Stimulated activated CD8-positive, alpha-beta memory T cell treated with anti-CD3 and anti-CD28 coated beads, Interleukin-15, amount 100 ng/mL, for 24 hours (primary cell): Measurements from ENCODE around the gene SHTN1.

Experiments
- DNase-seq: peaks from one replicate; pipeline ENCODE4 v3.0.0-alpha.2; 2020; ENCODE audit warnings: low read depth

Gene SHTN1

GRCh38 chr10:116868198-116868676 lies 136.8 kb downstream of the SHTN1 start:
- DNase-seq = no peak

- DNase-seq = no peak
These were observed 137.9 kb downstream of the SHTN1 start for GRCh38 chr10:116866987-116867595.

- DNase-seq = no peak
These were observed 138.9 kb downstream of the SHTN1 start for GRCh38 chr10:116866066-116866465.

- DNase-seq = no peak
These were observed 140.6 kb downstream of the SHTN1 start for GRCh38 chr10:116864436-116864835.

GRCh38 chr10:116861796-116862195 lies 143.2 kb downstream of the SHTN1 start:
- DNase-seq = no peak

- DNase-seq = no peak
These were observed 147.8 kb downstream of the SHTN1 start for GRCh38 chr10:116857156-116857555.

GRCh38 chr10:116853701-116854100 lies 151.3 kb downstream of the SHTN1 start:
- no peak for DNase-seq

GRCh38 chr10:116853287-116853686 lies 151.7 kb downstream of the SHTN1 start:
- DNase-seq = no peak

- DNase-seq = no peak
These were observed 152.7 kb downstream of the SHTN1 start for GRCh38 chr10:116852246-116852645.

GRCh38 chr10:116850058-116850611 lies 154.9 kb downstream of the SHTN1 start:
- DNase-seq = no peak

- DNase-seq = no peak
These were observed 155.5 kb downstream of the SHTN1 start, which contains the start of gene ENO4 for GRCh38 chr10:116849248-116850057. ENO4 (plus strand) TSS chr10:116849499; CDS start chr10:116849567, 68 bp downstream.

- no peak for DNase-seq
These were observed 156.1 kb downstream of the SHTN1 start for GRCh38 chr10:116848944-116849247.

- no peak for DNase-seq
These were observed 156.7 kb downstream of the SHTN1 start for GRCh38 chr10:116848032-116848943.

- DNase-seq = no peak
These were observed 159.2 kb downstream of the SHTN1 start for GRCh38 chr10:116845823-116846222.

- no peak for DNase-seq
These were observed 164.5 kb downstream of the SHTN1 start for GRCh38 chr10:116840389-116841075.

- no peak for DNase-seq
These were observed 166.8 kb downstream of the SHTN1 start for GRCh38 chr10:116838143-116838725.

GRCh38 chr10:116836902-116837523 lies 168.0 kb downstream of the SHTN1 start:
- DNase-seq = no peak

GRCh38 chr10:116836083-116836482 lies 168.9 kb downstream of the SHTN1 start:
- DNase-seq = no peak

- no peak for DNase-seq
These were observed 169.3 kb downstream of the SHTN1 start for GRCh38 chr10:116835658-116836057.
